Keratinocyte (primary cell): ENCODE data around the gene ARHGAP18. TPM values are rescaled to one million over a fixed set of nuclear protein-coding genes. Genes with fewer than 3 reads are reported as not detected.

Experiments
- DNase-seq: peaks from one replicate; pipeline ENCODE4 v3.0.0-alpha.2; 2011; ENCODE audit warnings: low read depth, missing footprints, low spot score
- FAIRE-seq: peaks from 2 replicates; lab custom pipeline; 2011; peaks lifted over from hg19 to GRCh38; lab: Jason Lieb, UNC
- H2AFZ ChIP-seq: 2 replicates; pipeline ENCODE4 v1.6.0; 2012; ENCODE audit warnings: low read length, control low read depth, inconsistent platforms; ENCODE audit not compliant: control insufficient read depth
- H3K27ac ChIP-seq: 2 replicates; pipeline ENCODE4 v1.5.1; 2011; ENCODE audit warnings: low read length; ENCODE audit not compliant: control insufficient read depth, insufficient read depth
- H3K27me3 ChIP-seq: 3 replicates; pipeline ENCODE4 v1.6.0; 2011; ENCODE audit warnings: low read length; ENCODE audit not compliant: control insufficient read depth, insufficient read depth; ENCODE audit errors: extremely low read depth
- H3K36me3 ChIP-seq, 2 experiments: 2 replicates in 1 of 2; 3 replicates in 1 of 2; pipeline ENCODE4 v1.5.1; 2011; ENCODE audit warnings: low read length in 2 of 2, mild to moderate bottlenecking in 1 of 2; ENCODE audit not compliant: control insufficient read depth in 2 of 2, insufficient read depth in 2 of 2; ENCODE audit errors: extremely low read depth in 1 of 2
- H3K4me1 ChIP-seq: 3 replicates; pipeline ENCODE4 v1.5.1; 2011; ENCODE audit warnings: low read length; ENCODE audit not compliant: control insufficient read depth, insufficient read depth; ENCODE audit errors: extremely low read depth
- H3K4me2 ChIP-seq: 3 replicates; pipeline ENCODE4 v1.6.0; 2011; ENCODE audit warnings: low read depth, low read length; ENCODE audit not compliant: control insufficient read depth, insufficient read depth; ENCODE audit errors: extremely low read depth
- H3K4me3 ChIP-seq, 3 experiments: fragments of 200-600 bp in 1 of 3; sonication (generic) in 1 of 3; 2 replicates in 2 of 3; 3 replicates in 1 of 3; pipeline ENCODE4 v1.5.1; 2011 to 2016; ENCODE audit warnings: low read length in 3 of 3, mild to moderate bottlenecking in 3 of 3, control low read depth in 2 of 3, inconsistent platforms in 1 of 3, low read depth in 1 of 3, mixed read lengths in 1 of 3, mixed run types in 1 of 3, moderate library complexity in 1 of 3; ENCODE audit not compliant: control insufficient read depth in 2 of 3, insufficient read depth in 2 of 3; ENCODE audit errors: extremely low read depth in 1 of 3
- H3K79me2 ChIP-seq: 2 replicates; pipeline ENCODE4 v1.6.0; 2012; ENCODE audit warnings: low read length; ENCODE audit not compliant: control insufficient read depth, insufficient read depth
- H3K9ac ChIP-seq: 3 replicates; pipeline ENCODE4 v1.6.0; 2011; ENCODE audit warnings: low read length; ENCODE audit not compliant: control insufficient read depth, insufficient read depth; ENCODE audit errors: extremely low read depth
- H3K9me1 ChIP-seq: 3 replicates; pipeline ENCODE4 v1.6.0; 2011; ENCODE audit warnings: low read length; ENCODE audit not compliant: control insufficient read depth, insufficient read depth; ENCODE audit errors: extremely low read depth
- H3K9me3 ChIP-seq: 2 replicates; pipeline ENCODE4 v1.5.1; 2012; ENCODE audit warnings: low read depth, low read length; ENCODE audit not compliant: control insufficient read depth
- H4K20me1 ChIP-seq: 3 replicates; pipeline ENCODE4 v1.6.0; 2011; ENCODE audit warnings: low read length; ENCODE audit not compliant: control insufficient read depth, insufficient read depth; ENCODE audit errors: extremely low read depth
- CTCF ChIP-seq, 3 experiments: IDR thresholded peaks in 1 of 3; conservative IDR thresholded peaks in 1 of 3; optimal IDR thresholded peaks in 1 of 3; 2 replicates in 2 of 3; 3 replicates in 1 of 3; pipeline versions ENCODE3 to v1.5.1; 2011; ENCODE audit warnings: low read length in 3 of 3, mild to moderate bottlenecking in 3 of 3, moderate library complexity in 2 of 3, control low read depth in 1 of 3, inconsistent platforms in 1 of 3; ENCODE audit not compliant: insufficient read depth in 2 of 3; ENCODE audit errors: extremely low read depth in 1 of 3
- EZH2 ChIP-seq: IDR thresholded peaks from one replicate; pipeline ENCODE4 v1.6.1; 2012; ENCODE audit warnings: inconsistent platforms, mild to moderate bottlenecking, low read length, moderate library complexity
- dilution Hi-C: fragments of 300-500 bp; cut with MboI; formaldehyde crosslinking; loops from one replicate; pipeline ENCODE4 v1.7.0; 2020; ENCODE audit warnings: low sequenced_read_pairs; ENCODE audit not compliant: extremely low pct_ligation_motif_present
- polyA plus RNA-seq, 5 experiments: library from polyadenylated mRNA; depleted of rRNA in 3 of 5; stranded (reverse) in 3 of 5; stranded (forward) in 1 of 5; unstranded in 1 of 5; fragments of >200 nt; gene quantifications; 1 replicate in 1 of 5; 2 replicates in 3 of 5; 3 replicates in 1 of 5; pipeline versions ENCODE4 v1.2.1 to v1.2.3, GENCODE V29; 2011 to 2012; ENCODE audit warnings: missing spikeins in 2 of 5, low read depth in 1 of 5, low replicate concordance in 1 of 5

ARHGAP18 gene
- polyA plus RNA-seq, 1 donor (not counting 4 experiments of a cell fraction or from before 2014, with no cell fraction given): 17.7 TPM

GRCh38 chr6:129583866-129584265, 126.1 kb downstream of the ARHGAP18 start:
- FAIRE-seq: no peak
- Histone ChIP-seq H3K4me1 (no peaks in the 10 kb centered on the region), H3K9ac (no peak overlapping the region), H3K27ac (no peak overlapping the region), H3K9me3 (no peaks in the 10 kb centered on the region), H4K20me1 (no peaks in the 10 kb centered on the region), H2AFZ (no peak overlapping the region), H3K4me3 (no peak overlapping the region), H3K4me2 (no peak overlapping the region), H3K36me3 (peaks cover 4% of the 10 kb centered on the region in 2 experiments), H3K9me1 (no peaks in the 10 kb centered on the region), H3K27me3 (no peaks in the 10 kb centered on the region), H3K79me2 (no peaks in the 10 kb centered on the region)
- TF ChIP-seq CTCF (optimal IDR thresholded peaks at IDR 0.05 in 1 of 3, IDR thresholded peaks at IDR 0.05 in 1 of 3, conservative IDR thresholded peaks at IDR 0.05 in 1 of 3; ENCODE audit: extremely low read depth in 1 of 3, insufficient read depth in 2 of 3, low read length in 3 of 3): no peak
- TF ChIP-seq EZH2: no peak
- dilution Hi-C loops: no loop called here
- DNase-seq: no peak

- DNase-seq (no peak), FAIRE-seq (no peak)
- Histone ChIP-seq H4K20me1 (no peaks in the 10 kb centered on the region), H3K27me3 (no peaks in the 10 kb centered on the region), H3K4me1 (peaks cover 7% of the 10 kb centered on the region), H3K4me2 (no peak overlapping the region), H3K9me3 (no peaks in the 10 kb centered on the region), H3K27ac (no peak overlapping the region), H3K9ac (no peak overlapping the region), H3K9me1 (no peaks in the 10 kb centered on the region), H3K36me3 (peaks cover 3 to 4% of the 10 kb centered on the region in 2 experiments), H3K4me3 (no peak overlapping the region), H3K79me2 (no peaks in the 10 kb centered on the region), H2AFZ (no peak overlapping the region)
- TF ChIP-seq EZH2 (no peak), CTCF (optimal IDR thresholded peaks at IDR 0.05 in 1 of 3, IDR thresholded peaks at IDR 0.05 in 1 of 3, conservative IDR thresholded peaks at IDR 0.05 in 1 of 3; ENCODE audit: extremely low read depth in 1 of 3, insufficient read depth in 2 of 3, low read length in 3 of 3) (no peak)
- dilution Hi-C loops: no loop called here
These were observed 131.7 kb downstream of the ARHGAP18 start for GRCh38 chr6:129578315-129578714.
